Measurements from ENCODE around the gene FAM117A. TPM values are rescaled to one million over a fixed set of nuclear protein-coding genes. Genes with fewer than 3 reads are reported as not detected.
"Not testable (repeated sequence)": the region's sequence is repeated elsewhere in the genome, so short reads cannot be mapped to it uniquely, and the experiment has no call there.

Gene FAM117A
- total RNA-seq, 1 experiment from 2014 or later = 9.2 TPM

- no peaks in the 10 kb centered on the region for H3K36me3 ChIP-seq
- no peaks in the 10 kb centered on the region; the same call in 1 of the 2 replicates for H3K27me3 ChIP-seq
- H3K4me3 ChIP-seq = no peak overlapping the region
- H3K27ac ChIP-seq = no peak overlapping the region
- no peak for DNase-seq
- H3K4me1 ChIP-seq = no peaks in the 10 kb centered on the region
- H3K9me3 ChIP-seq (replicated peaks) = no peaks in the 10 kb centered on the region
Observed at GRCh38 chr17:49779156-49779738, 15.3 kb upstream of the FAM117A start.

- Histone ChIP-seq H3K27ac (no peak overlapping the region), H3K27me3 (no peaks in the 10 kb centered on the region; the same call in 1 of the 2 replicates), H3K36me3 (no peaks in the 10 kb centered on the region), H3K9me3 (replicated peaks) (no peaks in the 10 kb centered on the region), H3K4me3 (no peak overlapping the region), H3K4me1 (no peaks in the 10 kb centered on the region)
- no peak for DNase-seq
Observed at GRCh38 chr17:49777563-49777962, 13.6 kb upstream of the FAM117A start.

GRCh38 chr17:49776551-49777300 lies 12.8 kb upstream of the FAM117A start:
- H3K27me3 ChIP-seq = no peaks in the 10 kb centered on the region; the same call in 1 of the 2 replicates
- no peak for DNase-seq
- H3K4me1 ChIP-seq = no peaks in the 10 kb centered on the region
- no peak overlapping the region for H3K27ac ChIP-seq
- no peaks in the 10 kb centered on the region for H3K36me3 ChIP-seq
- no peak overlapping the region for H3K4me3 ChIP-seq
- no peaks in the 10 kb centered on the region for H3K9me3 ChIP-seq (replicated peaks)

- H3K9me3 ChIP-seq (replicated peaks) = no peaks in the 10 kb centered on the region
- no peak for DNase-seq
- H3K27me3 ChIP-seq = no peaks in the 10 kb centered on the region; the same call in 1 of the 2 replicates
- no peaks in the 10 kb centered on the region for H3K4me1 ChIP-seq
- H3K4me3 ChIP-seq = no peak overlapping the region
- H3K36me3 ChIP-seq = no peaks in the 10 kb centered on the region
- H3K27ac ChIP-seq = no peak overlapping the region
Observed at GRCh38 chr17:49775546-49776260, 11.8 kb upstream of the FAM117A start.

- H3K27me3 ChIP-seq = no peaks in the 10 kb centered on the region
- H3K36me3 ChIP-seq = no peaks in the 10 kb centered on the region
- no peaks in the 10 kb centered on the region for H3K4me1 ChIP-seq
- no peaks in the 10 kb centered on the region for H3K9me3 ChIP-seq (replicated peaks)
- no peak overlapping the region for H3K27ac ChIP-seq
- no peak for DNase-seq
- no peak overlapping the region for H3K4me3 ChIP-seq
Observed at GRCh38 chr17:49766918-49767530, 3.1 kb upstream of the FAM117A start.

DNA sequence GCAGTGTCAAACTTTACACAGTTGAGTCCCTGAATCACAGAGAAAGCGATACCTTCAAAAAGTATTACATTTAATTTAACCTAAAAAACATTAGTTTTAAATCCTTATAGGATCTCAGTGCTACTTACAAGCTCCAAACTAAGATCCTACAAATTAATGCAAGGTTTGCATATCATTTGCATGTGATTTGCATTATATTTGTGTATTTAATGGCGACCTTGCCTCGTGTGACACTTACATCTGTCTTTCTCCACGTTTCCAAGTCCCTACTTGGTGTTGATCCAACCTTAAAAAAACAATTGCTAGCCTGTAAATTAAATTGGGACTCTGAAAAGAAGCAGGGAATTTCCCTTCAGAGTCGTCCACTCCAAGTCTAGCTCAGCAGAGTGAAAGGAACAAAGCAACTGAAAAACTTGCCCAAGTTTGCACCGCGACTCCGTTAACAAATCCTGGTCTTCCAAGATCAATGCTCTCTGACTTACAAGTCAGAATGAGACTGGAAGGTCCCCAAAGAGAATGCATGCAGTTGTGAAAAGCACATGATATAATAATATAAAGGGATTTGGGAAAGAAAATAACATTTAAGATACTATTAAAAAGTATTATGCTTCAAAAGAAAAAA lies 739 bp upstream of the FAM117A start:
- H3K27me3 ChIP-seq = no peaks in the 10 kb centered on the region
- no peaks in the 10 kb centered on the region for H3K9me3 ChIP-seq (replicated peaks)
- peak overlapping the region; percentile 23 for H3K4me3 ChIP-seq
- DNase-seq = no peak
- H3K36me3 ChIP-seq = no peaks in the 10 kb centered on the region
- no peaks in the 10 kb centered on the region for H3K4me1 ChIP-seq
- no peak overlapping the region for H3K27ac ChIP-seq

GRCh38 chr17:49762151-49762941 lies 1.6 kb downstream of the FAM117A start:
- no peaks in the 10 kb centered on the region for H3K27me3 ChIP-seq
- H3K36me3 ChIP-seq = no peaks in the 10 kb centered on the region
- H3K27ac ChIP-seq = no peak overlapping the region
- DNase-seq = no peak
- no peaks in the 10 kb centered on the region for H3K4me1 ChIP-seq
- H3K9me3 ChIP-seq (replicated peaks) = no peaks in the 10 kb centered on the region
- no peak overlapping the region for H3K4me3 ChIP-seq

DNA sequence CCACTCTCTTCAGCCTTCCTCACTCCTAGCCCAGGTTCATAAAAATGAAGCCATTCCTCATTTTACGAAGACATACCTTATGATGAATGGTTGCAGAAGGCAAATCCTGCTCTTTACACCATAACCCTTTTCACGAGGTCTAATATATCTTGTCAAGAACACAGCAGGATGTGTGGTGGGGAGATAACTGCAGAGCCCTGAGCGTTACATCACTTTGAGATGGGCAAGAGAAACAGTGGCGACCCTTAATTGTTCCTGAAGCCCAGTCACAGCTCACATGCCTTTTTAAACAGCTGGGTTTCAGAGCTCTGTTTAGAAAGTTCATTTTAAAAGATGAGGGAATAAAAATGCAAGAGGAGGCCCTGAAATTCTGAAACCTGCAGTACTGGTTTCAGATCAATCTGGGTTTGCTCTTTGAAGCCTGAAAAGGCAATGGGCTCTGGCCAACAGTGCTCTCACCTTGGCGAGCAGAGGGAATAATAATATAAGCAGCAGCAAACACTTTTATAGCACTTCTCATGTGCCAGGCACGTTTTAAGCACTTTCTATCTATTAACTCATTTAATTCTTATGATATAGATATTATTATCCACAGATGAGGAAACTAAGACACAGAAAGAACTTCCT lies 2.9 kb downstream of the FAM117A start:
- Histone ChIP-seq H3K36me3 (no peaks in the 10 kb centered on the region), H3K9me3 (replicated peaks) (no peaks in the 10 kb centered on the region), H3K4me3 (no peak overlapping the region), H3K4me1 (no peaks in the 10 kb centered on the region), H3K27ac (no peak overlapping the region), H3K27me3 (no peaks in the 10 kb centered on the region)
- DNase-seq = no peak

GRCh38 chr17:49760296-49760695 lies 3.6 kb downstream of the FAM117A start:
- H3K36me3 ChIP-seq = no peaks in the 10 kb centered on the region
- no peak for DNase-seq
- no peaks in the 10 kb centered on the region for H3K9me3 ChIP-seq (replicated peaks)
- H3K27ac ChIP-seq = no peak overlapping the region
- H3K4me1 ChIP-seq = no peaks in the 10 kb centered on the region
- H3K4me3 ChIP-seq = no peak overlapping the region
- no peaks in the 10 kb centered on the region for H3K27me3 ChIP-seq

- Histone ChIP-seq H3K27me3 (no peaks in the 10 kb centered on the region), H3K4me3 (no peak overlapping the region), H3K27ac (no peak overlapping the region), H3K4me1 (no peaks in the 10 kb centered on the region), H3K36me3 (no peaks in the 10 kb centered on the region), H3K9me3 (replicated peaks) (no peaks in the 10 kb centered on the region)
- DNase-seq = no peak
Observed at GRCh38 chr17:49759203-49759602, 4.7 kb downstream of the FAM117A start.

- not testable (repeated sequence) for H3K4me3 ChIP-seq; DNase-seq; H3K27ac ChIP-seq; H3K27me3 ChIP-seq; H3K9me3 ChIP-seq (replicated peaks); H3K36me3 ChIP-seq; H3K4me1 ChIP-seq
Observed at GRCh38 chr17:49758464-49759010, 5.4 kb downstream of the FAM117A start.

GRCh38 chr17:49757151-49757777 lies 6.7 kb downstream of the FAM117A start:
- H3K4me3 ChIP-seq = no peak overlapping the region
- no peaks in the 10 kb centered on the region for H3K9me3 ChIP-seq (replicated peaks)
- H3K36me3 ChIP-seq = no peaks in the 10 kb centered on the region

More at GRCh38 chr17:49757151-49757777, 6.7 kb downstream of the FAM117A start:
- no peaks in the 10 kb centered on the region for H3K4me1 ChIP-seq
- DNase-seq = no peak
- no peak overlapping the region for H3K27ac ChIP-seq
- no peaks in the 10 kb centered on the region for H3K27me3 ChIP-seq

Measured in SJCRH30 (cell line).